T-helper 9 cell (primary cell): Measurements from ENCODE around the gene KATNB1.

ENCODE experiments used
- DNase-seq: peaks from one replicate; pipeline ENCODE4 v3.0.0-alpha.2; 2020

Gene KATNB1

GRCh38 chr16:57758331-57759117 is 23.0 kb downstream of the KATNB1 start:
- DNase-seq = no peak

- no peak for DNase-seq
These were observed 23.6 kb downstream of the KATNB1 start for GRCh38 chr16:57759131-57759530.

- no peak for DNase-seq
These were observed 24.2 kb downstream of the KATNB1 start for GRCh38 chr16:57759541-57760356.

- no peak for DNase-seq
These were observed 25.0 kb downstream of the KATNB1 start for GRCh38 chr16:57760357-57761160.

- no peak for DNase-seq
These were observed 25.7 kb downstream of the KATNB1 start for GRCh38 chr16:57761301-57761700.

- no peak for DNase-seq
These were observed 26.4 kb downstream of the KATNB1 start for GRCh38 chr16:57761957-57762356.

- DNase-seq = no peak
These were observed 26.9 kb downstream of the KATNB1 start for GRCh38 chr16:57762365-57763040.

- no peak for DNase-seq
These were observed 27.9 kb downstream of the KATNB1 start for GRCh38 chr16:57763285-57764005.

GRCh38 chr16:57764006-57764340 is 28.4 kb downstream of the KATNB1 start:
- no peak for DNase-seq

- DNase-seq = no peak
These were observed 29.0 kb downstream of the KATNB1 start for GRCh38 chr16:57764341-57765159.

GRCh38 chr16:57765160-57765728 is 29.7 kb downstream of the KATNB1 start:
- DNase-seq = no peak

- no peak for DNase-seq
These were observed 31.3 kb downstream of the KATNB1 start for GRCh38 chr16:57766714-57767348.

GRCh38 chr16:57769541-57770145 is 34.1 kb downstream of the KATNB1 start:
- no peak for DNase-seq

- no peak for DNase-seq
These were observed 34.8 kb downstream of the KATNB1 start for GRCh38 chr16:57770361-57770760.

GRCh38 chr16:57771141-57771785 is 35.7 kb downstream of the KATNB1 start:
- no peak for DNase-seq

GRCh38 chr16:57773019-57773418 is 37.4 kb downstream of the KATNB1 start:
- DNase-seq = no peak

GRCh38 chr16:57773655-57774295 is 38.2 kb downstream of the KATNB1 start:
- no peak for DNase-seq

GRCh38 chr16:57774705-57775285 is 39.2 kb downstream of the KATNB1 start:
- DNase-seq = no peak
